UCSD-AML1 (cell line): ENCODE results near the gene SLC17A9.
"Not testable (repeated sequence)": the region's sequence is repeated elsewhere in the genome, so short reads cannot be mapped to it uniquely, and the experiment has no call there.

Experiments
- DNase-seq: peaks from one replicate; lab custom pipeline; 2025; ENCODE audit not compliant: unreplicated experiment; lab: John Stamatoyannopoulos, UW

Gene SLC17A9

GRCh38 chr20:62955519-62956386 is 3.2 kb downstream of the SLC17A9 start:
- DNase-seq = no peak

- DNase-seq = no peak
These were observed 4.1 kb downstream of the SLC17A9 start for GRCh38 chr20:62956387-62957135.

DNA sequence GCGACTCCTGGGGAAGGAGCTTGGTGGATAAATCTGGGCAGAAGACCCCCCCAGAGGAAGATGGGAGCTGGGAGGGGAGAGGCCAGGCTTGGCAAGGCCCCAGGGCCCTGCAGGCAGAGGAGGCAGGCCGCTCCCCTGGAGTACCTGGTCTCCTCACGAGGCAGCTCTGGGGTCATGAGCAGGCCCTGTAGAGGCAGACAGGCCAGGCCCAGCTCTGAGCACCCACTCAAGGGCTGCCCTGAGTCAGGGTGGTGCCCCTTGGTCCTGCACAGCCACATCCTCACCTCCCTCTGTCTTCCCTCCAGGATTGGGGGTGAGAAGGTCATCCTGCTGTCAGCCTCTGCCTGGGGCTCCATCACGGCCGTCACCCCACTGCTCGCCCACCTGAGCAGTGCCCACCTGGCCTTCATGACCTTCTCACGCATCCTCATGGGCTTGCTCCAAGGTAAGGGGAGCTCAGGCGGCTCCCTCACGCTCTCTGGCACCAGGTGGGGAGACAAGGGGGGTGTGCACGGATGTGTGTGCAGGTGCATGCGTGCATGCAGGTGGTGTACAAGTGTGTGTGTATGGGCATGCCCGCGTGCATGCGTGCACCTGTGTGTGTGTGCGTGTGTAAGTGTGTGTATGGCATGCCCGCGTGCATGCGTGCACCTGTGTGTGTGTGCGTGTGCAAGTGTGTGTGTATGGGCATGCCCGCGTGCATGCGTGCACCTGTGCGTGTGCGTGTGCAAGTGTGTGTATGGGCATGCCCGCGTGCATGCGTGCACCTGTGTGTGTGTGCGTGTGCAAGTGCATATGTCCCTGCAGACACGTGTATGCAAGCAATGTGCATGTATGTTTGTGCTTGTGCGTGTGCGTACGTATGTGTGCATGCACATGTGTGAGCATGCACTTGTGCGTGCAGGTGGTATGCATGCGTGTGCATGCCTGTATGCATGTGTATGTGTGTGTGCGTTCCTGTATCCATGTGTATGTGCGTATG is 4.9 kb downstream of the SLC17A9 start:
- DNase-seq = no peak

- no peak for DNase-seq
These were observed 6.0 kb downstream of the SLC17A9 start for GRCh38 chr20:62958388-62959100.

DNA sequence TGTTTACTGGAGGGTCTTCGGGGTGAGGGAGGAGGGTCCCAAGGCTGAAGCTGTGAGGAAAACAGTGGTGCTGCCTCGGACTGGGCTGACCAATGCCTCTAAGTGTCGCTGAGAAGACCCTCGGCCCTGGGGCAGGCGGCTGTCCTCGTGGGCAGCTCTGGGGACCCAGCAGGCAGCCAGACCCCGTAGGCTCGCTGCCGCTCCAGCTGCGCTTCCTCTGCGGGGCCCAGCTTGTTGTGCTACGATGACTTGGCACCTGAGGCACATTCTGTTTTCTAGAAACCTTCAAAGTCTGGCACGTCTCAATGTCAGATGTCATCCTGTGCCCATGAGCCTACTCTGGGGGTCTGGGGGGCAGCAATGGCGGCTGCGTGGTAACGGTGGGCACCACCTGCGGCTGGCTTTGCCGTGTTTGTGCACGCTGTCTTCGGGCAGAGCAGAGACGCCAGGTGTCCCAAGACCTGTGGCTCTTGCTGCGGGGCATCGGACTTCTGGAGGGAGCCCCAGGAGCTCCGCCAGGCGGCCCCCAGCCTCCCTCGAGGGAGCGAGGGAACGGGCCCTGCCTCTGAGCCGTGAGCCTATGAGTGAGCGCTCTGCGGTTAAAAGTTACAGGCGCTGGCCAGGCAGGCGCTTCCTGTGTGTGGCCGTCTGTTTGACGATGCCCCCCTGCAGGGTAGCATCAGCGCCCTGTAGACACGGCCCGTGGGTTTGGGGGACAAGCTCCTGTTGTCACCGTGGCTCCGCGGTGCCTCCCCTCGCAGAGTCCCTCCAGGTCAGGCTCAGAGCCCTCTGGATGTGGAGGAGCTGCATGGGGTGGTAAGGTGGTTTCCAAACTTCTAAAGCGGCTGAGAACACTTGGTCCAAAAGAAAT is 6.8 kb downstream of the SLC17A9 start:
- no peak for DNase-seq

DNA sequence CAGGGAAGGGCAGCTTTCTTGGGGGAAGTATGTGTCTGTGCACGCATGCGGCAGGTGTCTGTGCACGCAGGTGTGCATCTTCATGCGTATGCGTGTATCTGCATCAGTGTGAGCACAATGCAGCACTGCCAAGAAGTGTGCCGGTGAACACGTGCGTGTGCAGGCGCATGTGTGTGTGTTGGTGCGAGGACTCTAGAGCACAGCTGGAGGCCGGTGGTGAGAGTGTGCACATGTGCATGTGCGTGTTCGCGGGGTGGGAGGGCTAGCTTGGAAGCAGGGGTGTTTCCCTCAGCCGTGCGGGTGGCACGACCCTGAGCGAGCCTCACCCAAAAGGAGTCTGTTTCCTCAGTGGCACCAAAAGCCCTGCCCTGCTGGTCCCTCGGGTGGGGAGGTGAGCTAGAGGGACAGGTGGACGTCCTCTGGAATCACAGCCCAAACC is 7.5 kb downstream of the SLC17A9 start:
- no peak for DNase-seq

DNA sequence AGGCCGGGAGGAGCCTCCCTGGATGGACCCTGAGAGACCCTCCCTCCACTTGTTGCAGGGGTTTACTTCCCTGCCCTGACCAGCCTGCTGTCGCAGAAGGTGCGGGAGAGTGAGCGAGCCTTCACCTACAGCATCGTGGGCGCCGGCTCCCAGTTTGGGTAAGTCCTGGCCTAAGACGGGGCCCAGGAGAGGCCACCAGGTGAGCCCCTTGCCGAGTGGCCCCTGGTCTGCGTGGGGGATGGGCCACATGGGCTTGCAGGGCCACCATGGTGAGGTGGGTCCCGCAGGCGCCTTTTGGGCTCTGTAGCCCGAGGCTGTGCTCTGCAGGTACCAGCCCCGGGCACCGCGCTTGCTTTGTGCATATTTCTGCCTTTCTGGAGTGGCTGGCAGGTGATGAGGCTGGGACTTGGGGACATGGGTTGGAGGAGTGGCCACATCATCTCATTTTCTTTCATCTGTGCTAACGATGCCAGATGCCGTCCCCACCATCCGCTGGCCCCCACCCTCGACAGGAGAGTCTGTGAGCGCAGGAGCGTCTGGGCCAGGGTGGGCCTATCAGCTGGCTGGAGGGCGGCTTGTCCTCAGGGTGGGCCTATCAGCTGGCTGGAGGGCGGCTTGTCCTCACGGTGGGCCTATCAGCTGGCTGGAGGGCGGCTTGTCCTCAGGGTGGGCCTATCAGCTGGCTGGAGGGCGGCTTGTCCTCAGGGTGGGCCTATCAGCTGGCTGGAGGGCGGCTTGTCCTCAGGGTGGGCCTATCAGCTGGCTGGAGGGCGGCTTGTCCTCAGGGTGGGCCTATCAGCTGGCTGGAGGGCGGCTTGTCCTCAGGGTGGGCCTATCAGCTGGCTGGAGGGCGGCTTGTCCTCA is 8.2 kb downstream of the SLC17A9 start:
- DNase-seq = not testable (repeated sequence)

- DNase-seq = no peak
These were observed 8.8 kb downstream of the SLC17A9 start for GRCh38 chr20:62961310-62961783.

- DNase-seq = no peak
These were observed 9.3 kb downstream of the SLC17A9 start for GRCh38 chr20:62961799-62962198.

GRCh38 chr20:62962221-62962879 is 9.8 kb downstream of the SLC17A9 start:
- DNase-seq = no peak

- DNase-seq = no peak
These were observed 10.5 kb downstream of the SLC17A9 start for GRCh38 chr20:62962891-62963613.

- no peak for DNase-seq
These were observed 11.3 kb downstream of the SLC17A9 start for GRCh38 chr20:62963614-62964397.

DNA sequence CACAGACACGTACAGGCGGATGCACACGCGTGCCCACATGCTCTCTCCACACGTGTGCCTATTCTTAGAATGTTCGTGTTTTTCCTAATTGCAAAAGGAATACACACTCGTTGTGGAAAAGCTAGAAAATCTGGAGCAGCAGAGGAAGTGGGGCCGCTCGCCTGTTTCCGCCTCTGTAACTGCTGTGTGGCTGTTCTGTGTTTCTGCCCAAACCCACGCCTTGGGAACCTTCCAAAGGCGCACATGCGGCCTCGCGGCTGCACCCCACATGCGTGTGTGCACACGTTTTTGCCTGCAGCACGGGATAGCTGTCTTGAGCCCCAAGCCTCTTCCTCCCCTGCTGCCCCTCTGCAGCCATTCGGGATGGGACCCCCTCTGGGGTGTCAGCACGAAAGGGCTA is 12.2 kb downstream of the SLC17A9 start:
- DNase-seq = no peak

DNA sequence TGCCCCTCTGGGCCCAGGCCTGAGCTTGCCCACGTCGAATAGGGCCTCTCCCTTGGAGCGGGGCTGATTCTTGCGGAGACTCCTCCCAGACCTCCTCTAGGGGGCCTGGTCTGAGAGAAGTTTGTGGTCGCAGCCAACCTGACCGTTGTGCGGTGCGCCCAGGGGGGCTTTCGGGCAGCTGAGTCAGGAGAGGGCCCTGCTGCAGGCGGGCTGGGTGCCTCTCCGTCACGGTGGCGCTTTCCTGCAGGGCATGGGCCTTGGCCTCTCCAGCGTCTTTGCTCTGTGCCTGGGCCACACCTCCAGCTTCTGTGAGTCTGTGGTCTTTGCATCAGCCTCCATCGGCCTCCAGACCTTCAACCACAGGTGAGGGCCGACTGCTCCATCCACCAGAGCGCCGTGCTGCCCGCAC is 12.9 kb downstream of the SLC17A9 start:
- DNase-seq = no peak

DNA sequence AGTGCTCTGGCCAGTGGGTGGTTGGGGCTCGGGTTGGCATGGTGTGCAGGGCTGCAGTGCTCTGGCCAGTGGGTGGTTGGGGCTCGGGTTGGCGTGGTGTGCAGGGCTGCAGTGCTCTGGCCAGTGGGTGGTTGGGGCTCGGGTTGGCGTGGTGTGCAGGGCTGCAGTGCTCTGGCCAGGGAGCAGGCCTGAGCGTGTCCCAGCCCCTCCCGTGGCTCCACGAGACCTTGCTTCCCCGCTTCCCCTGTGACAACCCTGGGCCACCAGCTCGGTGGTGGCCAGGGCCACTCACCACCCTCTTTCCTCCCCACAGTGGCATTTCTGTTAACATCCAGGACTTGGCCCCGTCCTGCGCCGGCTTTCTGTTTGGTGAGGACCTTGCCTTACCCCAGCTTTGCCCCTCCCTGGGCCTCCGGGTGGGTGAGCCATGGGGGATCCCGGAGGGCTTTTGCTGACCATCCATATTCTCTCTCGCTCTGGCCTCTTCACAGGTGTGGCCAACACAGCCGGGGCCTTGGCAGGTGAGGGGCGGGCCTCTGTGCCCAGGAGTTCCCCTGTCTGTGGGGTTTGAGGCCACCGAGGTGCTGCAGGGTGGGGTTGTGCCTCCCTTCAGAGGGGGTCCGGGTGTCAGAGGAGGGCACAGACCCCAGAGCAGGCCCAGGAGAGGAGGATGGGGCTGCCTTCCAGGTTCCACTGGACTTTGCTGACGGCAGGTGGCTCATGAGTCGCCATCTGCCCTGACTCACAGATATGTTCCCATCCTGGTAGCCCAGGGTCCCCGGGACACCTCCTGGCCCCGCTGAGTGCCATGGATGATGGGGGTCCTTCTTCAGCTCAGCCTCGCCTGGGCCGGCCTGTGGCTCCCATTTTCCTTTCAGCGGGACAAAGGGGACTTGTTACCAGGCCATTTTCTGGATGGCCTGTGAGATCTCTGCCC is 14.0 kb downstream of the SLC17A9 start:
- no peak for DNase-seq
